ENCODE data around the gene GSK3B. TPM values are rescaled to one million over a fixed set of nuclear protein-coding genes. Genes with fewer than 3 reads are reported as not detected.

GSK3B gene
- total and polyA plus RNA-seq, 2 donors (not counting 3 experiments of a cell fraction or from before 2014, with no cell fraction given) = 22.1 to 50.1 TPM

GRCh38 chr3:119779731-119780383 lies 314.4 kb downstream of the GSK3B start:
- Histone ChIP-seq H3K9me1 (replicated peaks; ENCODE audit: control insufficient read depth, extremely low read depth, insufficient read depth, low read length) (no peaks in the 10 kb centered on the region), H3K27ac (ENCODE audit: insufficient read depth, low read depth, low read length) (no peak overlapping the region), H3K79me2 (ENCODE audit: control insufficient read depth, insufficient read depth, low read length) (no peaks in the 10 kb centered on the region), H3K4me1 (ENCODE audit: control insufficient read depth, extremely low read depth, insufficient read depth, low read length) (no peaks in the 10 kb centered on the region), H2AFZ (ENCODE audit: low read depth, low read length) (no peak overlapping the region), H3K9me3 (replicated peaks; ENCODE audit: control insufficient read depth, insufficient read depth, low read length) (no peaks in the 10 kb centered on the region), H3K27me3 (ENCODE audit: control insufficient read depth in 2 of 2, insufficient read depth in 2 of 2, low read length in 2 of 2) (no peaks in the 10 kb centered on the region), H3K4me3 (replicated peaks in 1 of 3; ENCODE audit: insufficient read depth in 1 of 3, low read depth in 1 of 3, low read length in 3 of 3) (no peak overlapping the region), H4K20me1 (replicated peaks; ENCODE audit: control insufficient read depth, extremely low read depth, insufficient read depth, low read length) (no peaks in the 10 kb centered on the region), H3K9ac (replicated peaks; ENCODE audit: extremely low read depth, insufficient read depth, low read length) (no peak overlapping the region), H3K36me3 (ENCODE audit: control insufficient read depth in 2 of 2, extremely low read depth in 1 of 2, insufficient read depth in 2 of 2, low read length in 2 of 2) (no peaks in the 10 kb centered on the region), H3K4me2 (ENCODE audit: insufficient read depth, low read length) (no peak overlapping the region)
- DNase-seq (ENCODE audit: low read depth, low spot score) (no peak), FAIRE-seq (no peak)
- intact Hi-C loops (cut with micrococcal nuclease) = no loop called here
- POLR2A ChIA-PET = no interaction called here
- dilution Hi-C loops (cut with MboI; ENCODE audit: extremely low pct_ligation_motif_present, low sequenced_read_pairs) = no loop called here
- CTCF ChIA-PET = interaction anchor here (1.1 to 1.9 kb wide), 2 partner anchors 8 to 90 kb away, joined by 3 to 8 read pairs; no protein-coding TSS in a partner anchor
- TF ChIP-seq EZH2 (IDR thresholded peaks at IDR 0.05; ENCODE audit: borderline replicate concordance, low read depth, low read length, severe bottlenecking) (no peak), GATA2 (IDR thresholded peaks at IDR 0.05; ENCODE audit: insufficient read depth, insufficient read length, low read depth, low read length) (no peak), JUN (IDR thresholded peaks at IDR 0.05; ENCODE audit: borderline replicate concordance, insufficient read depth, insufficient read length, low read depth) (no peak), POLR2AphosphoS5 (IDR thresholded peaks at IDR 0.05; ENCODE audit: insufficient read depth, low read depth, low read length) (no peak), MAX (IDR thresholded peaks at IDR 0.05; ENCODE audit: insufficient read depth, insufficient read length) (no peak), MYC (IDR thresholded peaks at IDR 0.05; ENCODE audit: low read depth, low read length) (no peak), CTCF (IDR thresholded peaks at IDR 0.05; ENCODE audit: extremely low read depth in 1 of 2, insufficient read depth in 1 of 2, low read depth in 1 of 2, low read length in 2 of 2) (no peak), POLR2A (IDR thresholded peaks at IDR 0.05; ENCODE audit: low read depth, low read length) (no peak), FOS (IDR thresholded peaks at IDR 0.05; ENCODE audit: borderline replicate concordance, insufficient read depth, low read length) (no peak)
- no TSS peak for BruUV-seq (replicated peaks)
